Endodermal cell (in vitro differentiated cells): Measurements from ENCODE around the gene MAP2K3. TPM values are rescaled to one million over a fixed set of nuclear protein-coding genes. Genes with fewer than 3 reads are reported as not detected.

Experiments
- DNase-seq: peaks from one replicate; pipeline ENCODE4 v3.0.0-alpha.2; 2017
- H3K27ac ChIP-seq: 2 replicates; pipeline ENCODE4 v1.5.1; 2013; ENCODE audit warnings: mild to moderate bottlenecking, low read depth, low read length, moderate library complexity
- H3K27me3 ChIP-seq: 2 replicates; pipeline ENCODE4 v1.6.1; 2013; ENCODE audit warnings: mild to moderate bottlenecking, low read length, moderate library complexity; ENCODE audit not compliant: insufficient read depth, control insufficient read depth, poor library complexity, severe bottlenecking
- H3K36me3 ChIP-seq: 2 replicates; pipeline ENCODE4 v1.7.0; 2013; ENCODE audit warnings: mild to moderate bottlenecking, low read length, moderate library complexity; ENCODE audit not compliant: control insufficient read depth, insufficient read depth
- H3K4me1 ChIP-seq: one replicate; pipeline ENCODE4 v1.7.0; 2013; ENCODE audit warnings: low read length; ENCODE audit not compliant: control insufficient read depth, insufficient read depth
- H3K4me3 ChIP-seq: 2 replicates; pipeline ENCODE4 v1.5.1; 2013; ENCODE audit warnings: mild to moderate bottlenecking, low read length, moderate library complexity
- H3K9ac ChIP-seq: 2 replicates; pipeline ENCODE4 v1.6.1; 2013; ENCODE audit warnings: mild to moderate bottlenecking, low read length, moderate library complexity; ENCODE audit not compliant: poor library complexity, severe bottlenecking; ENCODE audit errors: extremely low read depth
- H3K9me3 ChIP-seq: 2 replicates; pipeline ENCODE4 v1.6.1; 2013; ENCODE audit warnings: mild to moderate bottlenecking, low read length, moderate library complexity; ENCODE audit not compliant: control insufficient read depth
- H3K27ac Mint-ChIP-seq: 2 replicates; pipeline ENCODE4 v1.8.0; 2020; ENCODE audit warnings: mixed read lengths
- H3K27me3 Mint-ChIP-seq: 2 replicates; pipeline ENCODE4 v1.8.0; 2021; ENCODE audit warnings: mild to moderate bottlenecking, mixed read lengths; ENCODE audit not compliant: insufficient read depth
- H3K36me3 Mint-ChIP-seq: 2 replicates; pipeline ENCODE4 v1.8.0; 2020; ENCODE audit warnings: low read depth, mixed read lengths
- H3K4me1 Mint-ChIP-seq: 2 replicates; pipeline ENCODE4 v1.8.0; 2020; ENCODE audit warnings: mixed read lengths
- H3K4me3 Mint-ChIP-seq: 2 replicates; pipeline ENCODE4 v1.8.0; 2020; ENCODE audit warnings: mild to moderate bottlenecking, moderate library complexity, mixed read lengths
- H3K9me3 Mint-ChIP-seq: 2 replicates; pipeline ENCODE4 v1.8.0; 2020; ENCODE audit warnings: mild to moderate bottlenecking, mixed read lengths
- WGBS, 2 experiments: methylation state at CpG; one replicate each; pipeline versions ENCODE4 v1.1.5 to v1.1.7; 2013; ENCODE audit warnings: missing lambda C conversion rate in 2 of 2, mixed read lengths in 1 of 2; ENCODE audit not compliant: insufficient coverage in 1 of 2, insufficient read length in 1 of 2; 5-methylcytosine and 5-hydroxymethylcytosine counted together
- total RNA-seq, 2 donors: library from RNA; stranded (reverse); fragmentation: NEBNext Ultra II Directional in 1 of 2; extraction: Animal tissue kit (Norgen Biotek cat#: 25700) in 1 of 2; gene quantifications; 2 replicates in 1 of 2; 3 replicates in 1 of 2; pipeline ENCODE4 v1.2.1, GENCODE V29; 2021
- TF ChIP-seq, protein P1 (sequence below): fragments of 200-600 bp; sonication (generic); conservative IDR thresholded peaks from 2 replicates; pipeline ENCODE4 v1.5.0; 2021; ENCODE audit warnings: antibody characterized with exemption, mild to moderate bottlenecking

Gene MAP2K3
- total RNA-seq, 2 donors from 2014 or later: 31.6 to 37.6 TPM

DNA sequence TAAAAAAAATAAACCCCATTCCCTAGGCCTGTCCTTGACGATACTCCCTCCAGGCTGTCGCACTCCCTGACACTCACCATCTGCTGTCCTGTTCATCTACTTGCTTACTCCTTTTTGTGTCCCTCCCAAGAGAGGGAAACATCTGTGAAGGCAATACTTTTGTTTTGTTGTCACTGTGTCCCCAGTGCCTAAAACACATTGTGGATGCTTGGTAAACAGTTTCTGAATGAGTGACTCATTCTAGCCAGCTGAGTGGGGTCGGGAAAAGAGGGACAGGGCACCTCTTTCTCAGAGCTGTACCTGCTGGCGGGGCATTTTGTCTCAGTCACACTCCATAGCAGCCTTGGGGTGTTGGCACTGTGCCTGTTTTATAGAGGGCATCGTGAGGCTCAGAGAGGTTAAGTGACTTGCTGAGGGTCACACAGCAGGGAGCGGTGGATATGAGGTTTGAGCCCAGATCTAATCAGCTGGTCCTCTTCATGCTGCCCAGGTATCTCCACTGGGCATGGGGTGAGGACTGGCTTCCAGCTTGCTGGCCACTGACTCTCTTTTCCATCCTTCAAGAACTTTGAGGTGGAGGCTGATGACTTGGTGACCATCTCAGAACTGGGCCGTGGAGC is 15.6 kb downstream of the MAP2K3 start:
- Histone ChIP-seq H3K4me1 (no peaks in the 10 kb centered on the region), H3K36me3 (peaks cover 28% of the 10 kb centered on the region), H3K9me3 (no peaks in the 10 kb centered on the region), H3K27me3 (no peaks in the 10 kb centered on the region), H3K9ac (no peak overlapping the region), H3K4me3 (no peak overlapping the region), H3K27ac (no peak overlapping the region)
- Mint-ChIP-seq H3K4me3 (no peak overlapping the region), H3K36me3 (peaks cover 41% of the 10 kb centered on the region), H3K27me3 (no peaks in the 10 kb centered on the region), H3K27ac (no peak overlapping the region), H3K9me3 (peaks cover 91% of the 10 kb centered on the region), H3K4me1 (no peaks in the 10 kb centered on the region)
- WGBS, 2 experiments: 65 to 68% methylated on average over 7 of the region's 7 CpGs
- TF ChIP-seq, protein P1, sequence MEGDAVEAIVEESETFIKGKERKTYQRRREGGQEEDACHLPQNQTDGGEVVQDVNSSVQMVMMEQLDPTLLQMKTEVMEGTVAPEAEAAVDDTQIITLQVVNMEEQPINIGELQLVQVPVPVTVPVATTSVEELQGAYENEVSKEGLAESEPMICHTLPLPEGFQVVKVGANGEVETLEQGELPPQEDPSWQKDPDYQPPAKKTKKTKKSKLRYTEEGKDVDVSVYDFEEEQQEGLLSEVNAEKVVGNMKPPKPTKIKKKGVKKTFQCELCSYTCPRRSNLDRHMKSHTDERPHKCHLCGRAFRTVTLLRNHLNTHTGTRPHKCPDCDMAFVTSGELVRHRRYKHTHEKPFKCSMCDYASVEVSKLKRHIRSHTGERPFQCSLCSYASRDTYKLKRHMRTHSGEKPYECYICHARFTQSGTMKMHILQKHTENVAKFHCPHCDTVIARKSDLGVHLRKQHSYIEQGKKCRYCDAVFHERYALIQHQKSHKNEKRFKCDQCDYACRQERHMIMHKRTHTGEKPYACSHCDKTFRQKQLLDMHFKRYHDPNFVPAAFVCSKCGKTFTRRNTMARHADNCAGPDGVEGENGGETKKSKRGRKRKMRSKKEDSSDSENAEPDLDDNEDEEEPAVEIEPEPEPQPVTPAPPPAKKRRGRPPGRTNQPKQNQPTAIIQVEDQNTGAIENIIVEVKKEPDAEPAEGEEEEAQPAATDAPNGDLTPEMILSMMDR: no peak
- DNase-seq: no peak

DNA sequence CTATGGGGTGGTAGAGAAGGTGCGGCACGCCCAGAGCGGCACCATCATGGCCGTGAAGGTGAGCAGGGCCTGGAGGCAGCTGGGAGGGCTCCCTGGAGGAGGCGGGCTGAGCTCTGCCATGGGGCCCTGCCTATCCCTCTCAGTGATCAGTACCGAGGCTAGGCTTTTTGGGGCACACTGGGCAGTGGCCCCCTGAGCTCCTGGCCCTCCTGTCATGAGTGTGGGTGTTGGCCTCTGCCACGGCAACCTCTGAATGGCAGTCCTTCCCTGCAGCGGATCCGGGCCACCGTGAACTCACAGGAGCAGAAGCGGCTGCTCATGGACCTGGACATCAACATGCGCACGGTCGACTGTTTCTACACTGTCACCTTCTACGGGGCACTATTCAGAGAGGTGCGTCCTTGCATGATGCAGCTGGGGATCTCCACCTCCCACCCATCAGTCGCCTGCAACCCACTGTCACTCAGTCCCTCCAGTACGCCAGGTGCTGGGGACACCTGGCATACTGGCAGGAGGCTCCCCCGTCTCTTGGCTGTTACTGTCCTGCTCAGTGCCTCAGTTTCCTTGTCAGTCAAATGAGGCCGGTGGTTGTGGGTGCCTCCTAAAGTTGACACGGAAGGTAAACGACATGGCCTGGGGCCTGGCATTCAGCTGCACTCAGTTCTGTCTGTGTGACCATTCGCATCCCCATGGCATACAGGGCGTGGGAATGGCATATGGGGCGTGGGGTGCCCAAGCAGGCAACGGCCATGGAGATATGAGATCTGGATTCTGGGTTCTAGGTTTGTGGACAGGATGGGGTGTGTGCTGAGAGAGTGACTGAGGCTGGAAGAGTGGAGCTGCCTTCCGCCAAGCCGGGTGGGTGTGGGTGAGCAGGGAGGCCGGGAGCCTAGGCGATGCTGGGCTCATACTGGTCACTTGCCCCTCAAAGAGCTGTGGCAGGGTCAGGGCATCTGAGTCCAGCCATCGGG is 16.4 kb downstream of the MAP2K3 start:
- Mint-ChIP-seq H3K36me3 (peaks cover 43% of the 10 kb centered on the region), H3K27ac (no peak overlapping the region), H3K27me3 (no peaks in the 10 kb centered on the region), H3K4me3 (no peak overlapping the region), H3K4me1 (no peaks in the 10 kb centered on the region), H3K9me3 (peaks cover 86% of the 10 kb centered on the region)
- no peak overlapping the region for H3K27ac ChIP-seq
- H3K9me3 ChIP-seq: no peaks in the 10 kb centered on the region
- no peak overlapping the region for H3K4me3 ChIP-seq
- H3K4me1 ChIP-seq: no peaks in the 10 kb centered on the region
- TF ChIP-seq, protein P1: no peak
- no peak overlapping the region for H3K9ac ChIP-seq
- peaks cover 28% of the 10 kb centered on the region for H3K36me3 ChIP-seq
- no peaks in the 10 kb centered on the region for H3K27me3 ChIP-seq
- 77 to 78% methylated on average over 31 of the region's 31 CpGs for WGBS, 2 experiments
- no peak for DNase-seq

DNA sequence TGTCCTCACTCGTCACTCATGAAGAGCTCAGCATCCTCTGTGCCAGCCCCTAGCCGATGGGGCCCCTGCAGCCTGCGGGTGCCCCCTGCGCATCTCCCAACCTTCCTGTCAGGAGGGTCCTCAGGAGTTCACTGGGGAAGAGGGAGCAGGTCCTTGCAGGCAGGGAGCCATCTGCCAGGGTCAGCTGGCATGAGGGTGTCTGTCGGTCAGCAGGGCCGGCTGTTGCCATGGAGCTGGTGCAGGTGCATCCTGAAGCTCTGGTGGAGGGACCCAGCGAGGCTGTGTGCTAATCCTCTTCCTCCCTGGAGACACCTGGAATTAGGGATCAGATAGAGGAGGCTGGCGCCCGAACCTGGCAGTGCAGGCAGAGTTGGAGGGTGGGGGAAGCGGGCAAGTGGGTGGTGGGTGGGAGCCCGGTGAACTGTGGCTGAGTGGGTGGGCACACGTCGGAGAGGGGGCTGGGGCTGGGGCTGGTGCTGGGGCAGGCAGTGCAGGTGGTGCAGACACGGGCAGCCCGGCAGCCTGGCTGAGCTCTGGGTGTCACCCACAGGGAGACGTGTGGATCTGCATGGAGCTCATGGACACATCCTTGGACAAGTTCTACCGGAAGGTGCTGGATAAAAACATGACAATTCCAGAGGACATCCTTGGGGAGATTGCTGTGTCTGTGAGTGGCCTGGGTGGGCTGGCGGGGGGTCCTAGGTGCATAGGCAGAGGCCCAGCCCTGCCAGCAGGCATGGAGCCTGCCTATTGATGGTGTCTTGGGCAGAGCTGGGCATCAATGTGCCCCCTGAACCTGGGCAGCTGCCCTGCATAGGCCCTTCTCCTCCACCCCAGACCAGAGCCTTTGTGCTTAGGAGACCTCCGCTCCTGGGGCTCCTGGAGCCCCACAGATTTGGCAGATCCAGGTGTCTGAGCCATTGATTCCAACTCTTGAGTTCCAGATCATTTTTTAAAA is 17.4 kb downstream of the MAP2K3 start:
- TF ChIP-seq, protein P1: no peak
- H3K36me3 Mint-ChIP-seq: peaks cover 51% of the 10 kb centered on the region
- no peak overlapping the region for H3K9ac ChIP-seq
- no peaks in the 10 kb centered on the region for H3K4me1 Mint-ChIP-seq
- H3K27me3 Mint-ChIP-seq: no peaks in the 10 kb centered on the region
- H3K4me1 ChIP-seq: no peaks in the 10 kb centered on the region
- H3K9me3 Mint-ChIP-seq: peaks cover 78% of the 10 kb centered on the region
- H3K4me3 ChIP-seq: no peak overlapping the region
- 79 to 82% methylated on average over 12 to 19 of the region's 19 CpGs for WGBS, 2 experiments
- H3K9me3 ChIP-seq: no peaks in the 10 kb centered on the region
- DNase-seq: no peak
- no peaks in the 10 kb centered on the region for H3K27me3 ChIP-seq
- peaks cover 28% of the 10 kb centered on the region for H3K36me3 ChIP-seq
- no peak overlapping the region for H3K27ac Mint-ChIP-seq
- no peak overlapping the region for H3K27ac ChIP-seq
- no peak overlapping the region for H3K4me3 Mint-ChIP-seq
